Ovary (tissue), 9 donors: ENCODE results near the gene RAB3B. TPM values are rescaled to one million over a fixed set of nuclear protein-coding genes. Genes with fewer than 3 reads are reported as not detected.

ENCODE experiments used
- DNase-seq, 5 donors: peaks; one replicate each; pipeline ENCODE4 v3.0.0-alpha.2; 2019 to 2020
- H3K27ac ChIP-seq, 2 donors: fragments of 200-600 bp; one replicate each; pipeline versions ENCODE4 v1.5.1 to v1.8.0; 2019 to 2022
- H3K27me3 ChIP-seq: fragments of 200-600 bp; one replicate; pipeline ENCODE4 v1.8.0; 2022
- H3K36me3 ChIP-seq: fragments of 200-600 bp; sonication (generic); one replicate; pipeline ENCODE4 v1.5.1; 2019
- H3K4me1 ChIP-seq: one replicate; pipeline ENCODE4 v1.8.1; 2013; ENCODE audit warnings: mild to moderate bottlenecking, moderate library complexity; ENCODE audit not compliant: insufficient read depth
- H3K4me3 ChIP-seq: fragments of 200-600 bp; sonication (generic); one replicate; pipeline ENCODE4 v1.5.1; 2017
- H3K9me3 ChIP-seq, 2 donors: fragments of 200-600 bp in 1 of 2; sonication (generic) in 1 of 2; one replicate each; pipeline versions ENCODE4 v1.5.1 to v1.8.1; 2013 to 2019; ENCODE audit warnings: mild to moderate bottlenecking in 1 of 2, moderate library complexity in 1 of 2
- EP300 ChIP-seq: sonication (generic); formaldehyde crosslinking; IDR thresholded peaks from one replicate; pipeline ENCODE4 v1.6.1; 2017; ENCODE audit warnings: antibody characterized with exemption
- POLR2A ChIP-seq: fragments of 450-650 bp; IDR thresholded peaks from one replicate; pipeline ENCODE4 v1.6.1; 2017; ENCODE audit warnings: antibody characterized with exemption, mild to moderate bottlenecking, moderate library complexity
- WGBS, 3 donors: extraction: QIAGEN DNeasy Blood & Tissue Kit in 1 of 3; methylation state at CpG; one replicate each; pipeline versions ENCODE4 v1.1.5 to v1.1.7; 2013 to 2017; 5-methylcytosine and 5-hydroxymethylcytosine counted together
- intact Hi-C, 4 donors: fragments of 100-400 bp; cut with DNase I; formaldehyde crosslinking; loops; one replicate each; pipeline versions ENCODE4 v1.11.0 to v1.15.1; 2022 to 2023
- polyA plus RNA-seq, 2 donors: library from polyadenylated mRNA; stranded (reverse); fragments of 200-250 nt in 1 of 2; fragments of 350-450 nt in 1 of 2; fragmentation: Illumina TruSeq in 1 of 2; extraction: RNeasy Lipid Tissue Mini Kit (QIAGEN cat#74804) in 1 of 2; gene quantifications; one replicate each; pipeline ENCODE4 v1.2.3, GENCODE V29; 2013 to 2014
- total RNA-seq, 7 donors: library from RNA; depleted of rRNA in 2 of 7; stranded (reverse); fragments of >200 nt in 2 of 7; fragmentation: NEBNext Ultra II Directional in 3 of 7; extraction: Animal tissue kit (Norgen Biotek cat#: 25700) in 3 of 7; gene quantifications; one replicate each; pipeline versions ENCODE4 v1.1.0 to v1.2.4, GENCODE V29; 2016 to 2023
- TF ChIP-seq, protein P1 (sequence below), 3 donors: fragments of 450-650 bp in 2 of 3; fragments of 200-600 bp in 1 of 3; IDR thresholded peaks; one replicate each; pipeline versions ENCODE4 v1.5.1 to v1.8.0; 2016 to 2022; ENCODE audit warnings: antibody characterized with exemption in 3 of 3, mild to moderate bottlenecking in 1 of 3
- donor health status: DM: no; HTN: no; CAD: no; lungs with moderate emphysema.
- donor health status: DM: no; HTN: no; CAD: no.
- donor health status: Bipolar disorder and iron deficiency.
- donor health status: DM: yes; HTN: yes; CAD: no.
- donor health status: DM: no; HTN: no; CAD: no.
- donor health status: DM: yes; HTN: yes; CAD: no.

RAB3B gene
- total and polyA plus RNA-seq, 9 donors = 1.1 to 8.2 (median 2.9) TPM

DNA sequence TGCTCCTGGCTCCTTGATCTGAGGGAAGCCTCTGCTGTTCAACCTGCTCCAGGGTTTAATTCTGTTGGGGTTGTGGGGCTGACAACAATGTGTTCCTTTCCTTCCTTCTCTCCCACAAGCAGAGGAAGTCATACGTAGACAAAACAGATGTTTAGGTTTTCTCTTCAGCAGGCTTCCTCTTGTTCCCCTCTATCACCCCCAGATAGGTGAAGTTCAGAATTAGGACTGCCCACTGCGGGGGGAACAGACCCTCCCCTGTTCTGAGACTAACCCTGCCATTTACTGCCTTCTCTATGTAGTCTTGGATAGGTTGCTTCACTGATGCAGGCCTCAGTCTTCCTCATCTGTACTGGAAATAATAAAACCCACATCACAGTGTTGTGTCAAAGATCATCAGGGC lies 82.0 kb downstream of the RAB3B start:
- TF ChIP-seq, protein P1, sequence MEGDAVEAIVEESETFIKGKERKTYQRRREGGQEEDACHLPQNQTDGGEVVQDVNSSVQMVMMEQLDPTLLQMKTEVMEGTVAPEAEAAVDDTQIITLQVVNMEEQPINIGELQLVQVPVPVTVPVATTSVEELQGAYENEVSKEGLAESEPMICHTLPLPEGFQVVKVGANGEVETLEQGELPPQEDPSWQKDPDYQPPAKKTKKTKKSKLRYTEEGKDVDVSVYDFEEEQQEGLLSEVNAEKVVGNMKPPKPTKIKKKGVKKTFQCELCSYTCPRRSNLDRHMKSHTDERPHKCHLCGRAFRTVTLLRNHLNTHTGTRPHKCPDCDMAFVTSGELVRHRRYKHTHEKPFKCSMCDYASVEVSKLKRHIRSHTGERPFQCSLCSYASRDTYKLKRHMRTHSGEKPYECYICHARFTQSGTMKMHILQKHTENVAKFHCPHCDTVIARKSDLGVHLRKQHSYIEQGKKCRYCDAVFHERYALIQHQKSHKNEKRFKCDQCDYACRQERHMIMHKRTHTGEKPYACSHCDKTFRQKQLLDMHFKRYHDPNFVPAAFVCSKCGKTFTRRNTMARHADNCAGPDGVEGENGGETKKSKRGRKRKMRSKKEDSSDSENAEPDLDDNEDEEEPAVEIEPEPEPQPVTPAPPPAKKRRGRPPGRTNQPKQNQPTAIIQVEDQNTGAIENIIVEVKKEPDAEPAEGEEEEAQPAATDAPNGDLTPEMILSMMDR (IDR thresholded peaks at IDR 0.05) = no peak
- TF ChIP-seq POLR2A (no peak), EP300 (no peak)
- H3K27ac ChIP-seq = no peak overlapping the region
- no peak for DNase-seq
- H3K4me1 ChIP-seq = no peaks in the 10 kb centered on the region
- WGBS, 3 donors = 63 to 83% (median 70%) methylated on average over 2 of the region's 2 CpGs
- intact Hi-C loops = loop anchor here in 1 of 4 donors (10.0 kb wide), 1 partner anchor 86 kb away; the partner anchor contains the start of gene RAB3B
- peaks cover 3% of the 10 kb centered on the region for H3K27me3 ChIP-seq
- no peaks in the 10 kb centered on the region for H3K9me3 ChIP-seq
- no peaks in the 10 kb centered on the region for H3K36me3 ChIP-seq
- no peak overlapping the region for H3K4me3 ChIP-seq

DNA sequence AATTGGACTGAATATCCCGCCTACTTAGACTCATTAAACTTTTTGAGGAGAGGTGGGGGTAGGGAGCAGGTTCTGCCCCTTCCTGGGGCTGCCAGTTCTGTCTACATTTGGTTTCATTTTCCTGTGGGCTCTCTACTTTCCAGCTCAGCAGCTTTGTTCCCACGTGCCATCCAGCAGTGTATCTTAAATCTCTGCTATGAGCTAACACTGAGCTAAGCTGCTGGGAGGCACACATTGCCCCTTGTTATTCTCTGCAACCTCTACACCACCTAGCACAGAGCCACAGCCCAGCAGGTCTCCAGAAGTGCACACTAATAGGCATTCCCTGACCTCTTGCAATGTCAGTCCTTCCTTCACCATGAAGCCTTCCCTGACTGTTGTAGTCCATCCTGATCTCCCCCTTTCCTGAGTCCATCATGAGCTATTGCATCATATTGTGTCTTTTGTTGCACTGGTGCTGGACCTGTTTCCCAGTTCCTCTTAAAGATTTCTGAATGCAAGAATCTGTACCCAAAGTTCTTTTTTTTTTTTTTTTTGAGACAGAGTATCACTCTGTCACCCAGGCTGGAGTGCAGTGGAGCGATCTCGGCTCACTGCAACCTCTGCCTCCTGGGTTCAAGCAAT lies 83.3 kb downstream of the RAB3B start:
- TF ChIP-seq, protein P1 (IDR thresholded peaks at IDR 0.05) = no peak
- TF ChIP-seq POLR2A (no peak), EP300 (no peak)
- Histone ChIP-seq H3K4me1 (no peaks in the 10 kb centered on the region), H3K27ac (no peak overlapping the region), H3K27me3 (peaks cover 3% of the 10 kb centered on the region), H3K36me3 (no peaks in the 10 kb centered on the region), H3K4me3 (no peak overlapping the region), H3K9me3 (no peaks in the 10 kb centered on the region)
- DNase-seq = no peak
- 63 to 78% (median 69%) methylated on average over 4 of the region's 4 CpGs for WGBS, 3 donors
- intact Hi-C loops = loop anchor here in 1 of 4 donors (10.0 kb wide), 1 partner anchor 88 kb away; the partner anchor contains the start of gene RAB3B

DNA sequence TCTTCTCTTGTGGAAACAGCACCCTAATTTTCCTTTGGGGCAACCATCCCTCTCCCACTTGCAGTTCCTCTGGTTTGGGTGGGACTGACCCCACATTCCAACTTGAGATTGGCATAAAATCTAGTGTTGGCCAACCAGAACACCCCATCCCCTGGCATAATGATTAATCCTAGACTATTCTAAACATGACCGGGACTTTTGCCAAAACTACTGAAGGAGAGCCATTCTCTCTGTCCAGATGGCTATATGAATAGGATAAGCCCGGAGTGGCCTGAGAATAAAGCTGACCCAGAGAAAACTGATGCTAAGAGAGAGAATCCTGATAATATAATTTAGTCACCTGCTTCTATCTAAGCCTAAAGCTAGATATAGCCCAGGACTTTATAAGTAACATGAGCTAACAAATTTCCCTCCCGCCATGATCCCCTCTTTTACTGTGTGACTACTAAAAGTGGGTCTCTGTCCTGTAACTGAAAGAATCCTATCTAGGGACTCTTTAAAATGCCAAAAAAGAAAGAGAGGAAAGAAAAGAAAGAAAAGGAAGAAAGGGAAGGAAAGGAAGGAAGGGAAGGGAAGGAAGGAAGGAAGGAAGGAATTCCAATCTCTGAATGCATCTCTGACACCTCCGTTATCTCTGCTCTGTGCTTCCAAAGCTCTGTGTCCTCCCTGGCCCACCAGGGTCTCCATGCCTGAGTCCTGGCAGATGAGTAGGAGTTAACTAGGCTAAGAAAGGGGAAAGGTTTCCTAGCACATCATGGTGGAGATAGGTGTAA lies 84.0 kb downstream of the RAB3B start:
- no peak for TF ChIP-seq POLR2A
- no peak for TF ChIP-seq EP300
- TF ChIP-seq, protein P1 (IDR thresholded peaks at IDR 0.05) = no peak
- no peak overlapping the region for H3K4me3 ChIP-seq
- WGBS, 3 donors = 37 to 62% (median 45%) methylated on average over 4 of the region's 4 CpGs
- no peaks in the 10 kb centered on the region for H3K9me3 ChIP-seq
- H3K36me3 ChIP-seq = no peaks in the 10 kb centered on the region
- no peak for DNase-seq
- H3K4me1 ChIP-seq = no peaks in the 10 kb centered on the region
- intact Hi-C loops = loop anchor here in 1 of 4 donors (10.0 kb wide), 1 partner anchor 88 kb away; the partner anchor contains the start of gene RAB3B
- H3K27ac ChIP-seq = no peak overlapping the region
- H3K27me3 ChIP-seq = peaks cover 3% of the 10 kb centered on the region

DNA sequence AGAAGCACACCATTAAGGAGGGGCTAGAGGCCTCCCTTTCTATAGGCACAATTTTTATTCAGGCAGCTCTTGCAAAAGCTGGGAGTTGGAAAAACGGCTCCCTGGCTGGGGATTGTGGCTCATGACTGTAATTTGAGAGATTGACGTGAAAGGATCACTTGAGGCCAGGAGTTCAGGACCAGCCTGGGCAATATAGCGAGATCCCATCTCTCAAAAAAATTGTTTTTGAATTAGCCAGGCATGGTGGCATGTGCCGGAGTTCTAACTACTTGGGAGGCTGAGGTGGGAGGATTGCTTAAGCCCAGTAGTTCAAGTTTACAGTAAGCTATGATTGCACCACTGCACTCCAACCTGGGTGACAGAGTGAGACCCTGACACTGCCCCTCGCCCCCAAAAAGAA lies 88.0 kb downstream of the RAB3B start:
- no peak for DNase-seq
- H3K27ac ChIP-seq = no peak overlapping the region
- no peaks in the 10 kb centered on the region for H3K9me3 ChIP-seq
- H3K4me1 ChIP-seq = no peaks in the 10 kb centered on the region
- intact Hi-C loops = loop anchor here in 2 of 4 donors (5.0 to 10.0 kb wide), 2 partner anchors 90 to 92 kb away; partner anchors contain the start of gene RAB3B (in 2 of the 2)
- WGBS, 3 donors = 75 to 82% (median 81%) methylated on average over 5 of the region's 5 CpGs
- no peak overlapping the region for H3K4me3 ChIP-seq
- TF ChIP-seq, protein P1 (IDR thresholded peaks at IDR 0.05) = no peak
- TF ChIP-seq EP300 (no peak), POLR2A (no peak)
- no peaks in the 10 kb centered on the region for H3K36me3 ChIP-seq
- peaks cover 3% of the 10 kb centered on the region for H3K27me3 ChIP-seq
